Chondrocyte (in vitro differentiated cells): ENCODE results near the gene SERPINE3. TPM values are rescaled to one million over a fixed set of nuclear protein-coding genes. Genes with fewer than 3 reads are reported as not detected.

ENCODE experiments used
- DNase-seq: peaks from one replicate; pipeline ENCODE4 v3.0.0; 2021; ENCODE audit warnings: mixed read lengths, low spot score
- H3K27ac Mint-ChIP-seq: one replicate; pipeline ENCODE4 v1.8.0; 2021; ENCODE audit warnings: mild to moderate bottlenecking, moderate library complexity, mixed read lengths; ENCODE audit not compliant: unreplicated experiment
- H3K27me3 Mint-ChIP-seq: 2 replicates; pipeline ENCODE4 v1.8.0; 2021; ENCODE audit warnings: low read depth, mixed read lengths
- H3K36me3 Mint-ChIP-seq: 2 replicates; pipeline ENCODE4 v1.8.0; 2021; ENCODE audit warnings: low read depth, mixed read lengths
- H3K4me1 Mint-ChIP-seq: 2 replicates; pipeline ENCODE4 v1.8.0; 2021; ENCODE audit warnings: low read depth, mild to moderate bottlenecking, mixed read lengths
- H3K4me3 Mint-ChIP-seq: one replicate; pipeline ENCODE4 v1.8.0; 2021; ENCODE audit warnings: mild to moderate bottlenecking, moderate library complexity, mixed read lengths; ENCODE audit not compliant: unreplicated experiment
- H3K9me3 Mint-ChIP-seq: 2 replicates; pipeline ENCODE4 v1.8.0; 2021; ENCODE audit warnings: low read depth, mixed read lengths
- total RNA-seq: library from RNA; stranded (reverse); gene quantifications from 3 replicates; pipeline ENCODE4 v1.2.1, GENCODE V29; 2021
- TF ChIP-seq, protein P1 (sequence below): fragments of 200-600 bp; sonication (generic); IDR thresholded peaks from 2 replicates; pipeline ENCODE4 v1.5.0; 2021; ENCODE audit warnings: antibody characterized with exemption, mild to moderate bottlenecking, moderate library complexity

SERPINE3 gene
- total RNA-seq, 1 donor from 2014 or later = not detected

DNA sequence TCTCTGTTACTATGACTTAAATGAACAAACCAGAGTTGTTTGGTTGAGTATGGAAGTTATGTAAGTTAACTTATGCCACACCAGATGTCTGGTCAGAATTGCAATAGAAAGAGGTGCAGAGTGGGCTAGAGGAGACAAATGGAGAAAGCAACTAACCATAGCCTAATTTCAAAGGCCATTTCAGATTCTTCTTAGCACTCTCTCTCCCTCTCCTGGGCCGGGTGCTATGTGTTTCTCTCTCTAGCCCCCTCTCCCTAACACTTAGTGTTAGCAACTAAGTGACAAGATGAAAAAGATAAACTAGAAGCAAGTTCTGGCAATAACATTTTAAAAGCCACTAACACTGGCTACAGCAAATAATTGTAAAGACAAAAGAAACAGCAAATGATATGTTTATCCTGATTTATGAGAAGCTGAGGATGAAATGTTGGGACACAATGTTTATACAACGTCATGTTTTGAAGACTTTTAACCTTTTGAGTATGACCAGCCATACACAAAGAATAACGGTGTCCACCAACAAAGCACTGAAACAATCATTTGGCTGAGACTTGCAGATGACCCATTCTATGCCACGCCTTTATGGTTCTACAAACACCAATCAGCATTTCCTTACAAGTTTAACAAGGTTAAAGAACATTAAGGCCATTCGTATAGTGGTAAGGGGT lies 18.6 kb downstream of the SERPINE3 start:
- H3K4me1 Mint-ChIP-seq = peaks cover 13% of the 10 kb centered on the region
- H3K36me3 Mint-ChIP-seq = peaks cover 15% of the 10 kb centered on the region
- H3K9me3 Mint-ChIP-seq = no peaks in the 10 kb centered on the region
- no peak for DNase-seq
- no peaks in the 10 kb centered on the region for H3K27me3 Mint-ChIP-seq
- no peak overlapping the region for H3K27ac Mint-ChIP-seq
- no peak overlapping the region for H3K4me3 Mint-ChIP-seq
- TF ChIP-seq, protein P1, sequence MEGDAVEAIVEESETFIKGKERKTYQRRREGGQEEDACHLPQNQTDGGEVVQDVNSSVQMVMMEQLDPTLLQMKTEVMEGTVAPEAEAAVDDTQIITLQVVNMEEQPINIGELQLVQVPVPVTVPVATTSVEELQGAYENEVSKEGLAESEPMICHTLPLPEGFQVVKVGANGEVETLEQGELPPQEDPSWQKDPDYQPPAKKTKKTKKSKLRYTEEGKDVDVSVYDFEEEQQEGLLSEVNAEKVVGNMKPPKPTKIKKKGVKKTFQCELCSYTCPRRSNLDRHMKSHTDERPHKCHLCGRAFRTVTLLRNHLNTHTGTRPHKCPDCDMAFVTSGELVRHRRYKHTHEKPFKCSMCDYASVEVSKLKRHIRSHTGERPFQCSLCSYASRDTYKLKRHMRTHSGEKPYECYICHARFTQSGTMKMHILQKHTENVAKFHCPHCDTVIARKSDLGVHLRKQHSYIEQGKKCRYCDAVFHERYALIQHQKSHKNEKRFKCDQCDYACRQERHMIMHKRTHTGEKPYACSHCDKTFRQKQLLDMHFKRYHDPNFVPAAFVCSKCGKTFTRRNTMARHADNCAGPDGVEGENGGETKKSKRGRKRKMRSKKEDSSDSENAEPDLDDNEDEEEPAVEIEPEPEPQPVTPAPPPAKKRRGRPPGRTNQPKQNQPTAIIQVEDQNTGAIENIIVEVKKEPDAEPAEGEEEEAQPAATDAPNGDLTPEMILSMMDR = no peak

GRCh38 chr13:51359352-51359751 lies 19.9 kb downstream of the SERPINE3 start:
- no peaks in the 10 kb centered on the region for H3K9me3 Mint-ChIP-seq
- TF ChIP-seq, protein P1 = no peak
- H3K27ac Mint-ChIP-seq = no peak overlapping the region
- no peaks in the 10 kb centered on the region for H3K27me3 Mint-ChIP-seq
- peaks cover 19% of the 10 kb centered on the region for H3K36me3 Mint-ChIP-seq
- H3K4me3 Mint-ChIP-seq = no peak overlapping the region
- DNase-seq = no peak
- peaks cover 6% of the 10 kb centered on the region for H3K4me1 Mint-ChIP-seq

GRCh38 chr13:51360489-51360888 lies 21.0 kb downstream of the SERPINE3 start:
- no peak for DNase-seq
- Mint-ChIP-seq H3K36me3 (peaks cover 21% of the 10 kb centered on the region), H3K9me3 (no peaks in the 10 kb centered on the region), H3K27ac (no peak overlapping the region), H3K27me3 (no peaks in the 10 kb centered on the region), H3K4me1 (peaks cover 8% of the 10 kb centered on the region), H3K4me3 (no peak overlapping the region)
- TF ChIP-seq, protein P1 = no peak

DNA sequence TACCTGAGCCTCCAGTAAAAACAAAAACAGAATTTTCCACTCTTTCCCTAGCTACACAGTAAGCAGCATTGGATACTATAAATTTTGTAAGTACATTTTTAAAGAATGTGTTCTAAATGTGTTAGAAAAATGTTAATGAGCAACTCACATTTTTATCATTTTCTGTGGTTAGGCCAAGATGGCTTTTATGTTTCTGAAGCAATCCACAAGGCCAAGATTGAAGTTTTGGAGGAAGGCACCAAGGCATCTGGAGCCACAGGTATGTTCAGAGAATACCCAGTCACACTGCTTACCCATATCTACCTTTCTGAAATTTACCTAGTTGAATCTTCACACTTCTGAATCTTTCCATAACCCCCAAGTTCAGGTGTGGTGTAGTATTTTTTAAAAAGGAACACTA lies 21.6 kb downstream of the SERPINE3 start:
- Mint-ChIP-seq H3K4me3 (no peak overlapping the region), H3K27ac (no peak overlapping the region), H3K4me1 (peaks cover 8% of the 10 kb centered on the region), H3K36me3 (peaks cover 22% of the 10 kb centered on the region), H3K27me3 (no peaks in the 10 kb centered on the region), H3K9me3 (no peaks in the 10 kb centered on the region)
- TF ChIP-seq, protein P1 = no peak
- no peak for DNase-seq

GRCh38 chr13:51363625-51364024 lies 24.1 kb downstream of the SERPINE3 start:
- no peaks in the 10 kb centered on the region for H3K27me3 Mint-ChIP-seq
- H3K36me3 Mint-ChIP-seq = peaks cover 28% of the 10 kb centered on the region
- DNase-seq = no peak
- H3K27ac Mint-ChIP-seq = no peak overlapping the region
- TF ChIP-seq, protein P1 = no peak
- H3K4me3 Mint-ChIP-seq = no peak overlapping the region
- no peaks in the 10 kb centered on the region for H3K9me3 Mint-ChIP-seq
- H3K4me1 Mint-ChIP-seq = peaks cover 8% of the 10 kb centered on the region
